Vagina (tissue), 2 donors: Measurements from ENCODE around the gene KANSL1L. TPM values are rescaled to one million over a fixed set of nuclear protein-coding genes. Genes with fewer than 3 reads are reported as not detected.

ENCODE experiments used
- DNase-seq, 2 donors: peaks; one replicate each; pipeline ENCODE4 v3.0.0-alpha.2; 2017; ENCODE audit errors: extremely low spot score in 2 of 2
- H3K27ac ChIP-seq: fragments of 200-600 bp; sonication (generic); one replicate; pipeline ENCODE4 v1.5.1; 2019
- H3K27me3 ChIP-seq: fragments of 200-600 bp; sonication (generic); one replicate; pipeline ENCODE4 v1.5.1; 2019
- H3K36me3 ChIP-seq, 2 donors: fragments of 200-600 bp; sonication (generic); one replicate each; pipeline ENCODE4 v1.5.1; 2017 to 2019
- H3K4me1 ChIP-seq: fragments of 200-600 bp; sonication (generic); one replicate; pipeline ENCODE4 v1.5.1; 2019
- H3K4me3 ChIP-seq, 2 donors: fragments of 200-600 bp; sonication (generic); 1 replicate in 1 of 2; 2 replicates in 1 of 2; pipeline ENCODE4 v1.5.1; 2016 to 2019
- H3K9me3 ChIP-seq: fragments of 200-600 bp; sonication (generic); one replicate; pipeline ENCODE4 v1.5.1; 2019
- POLR2A ChIP-seq, 2 donors: fragments of 450-650 bp; IDR thresholded peaks; one replicate each; pipeline ENCODE4 v1.6.1; 2017; ENCODE audit warnings: antibody characterized with exemption in 2 of 2, mild to moderate bottlenecking in 2 of 2, moderate library complexity in 2 of 2
- POLR2AphosphoS5 ChIP-seq, 2 donors: sonication (generic); formaldehyde crosslinking; IDR thresholded peaks; one replicate each; pipeline ENCODE4 v1.9.0; 2017; ENCODE audit warnings: antibody characterized with exemption in 2 of 2, mild to moderate bottlenecking in 2 of 2, low read depth in 1 of 2; ENCODE audit not compliant: insufficient read depth in 1 of 2
- intact Hi-C: fragments of 100-400 bp; cut with DNase I; formaldehyde crosslinking; loops from one replicate; pipeline ENCODE4 v1.15.1; 2023
- total RNA-seq: library from RNA; depleted of rRNA; stranded (reverse); fragments of >200 nt; gene quantifications from one replicate; pipeline ENCODE4 v1.2.3, GENCODE V29; 2016
- TF ChIP-seq, protein P1 (sequence below), 3 experiments: fragments of 450-650 bp in 2 of 3; fragments of 200-600 bp in 1 of 3; sonication (generic) in 1 of 3; IDR thresholded peaks; one replicate each; pipeline ENCODE4 v1.5.1; 2017 to 2019; ENCODE audit warnings: antibody characterized with exemption in 3 of 3, mild to moderate bottlenecking in 2 of 3, moderate library complexity in 2 of 3

Gene KANSL1L
- total RNA-seq, 1 donor from 2014 or later: 29.7 TPM

DNA sequence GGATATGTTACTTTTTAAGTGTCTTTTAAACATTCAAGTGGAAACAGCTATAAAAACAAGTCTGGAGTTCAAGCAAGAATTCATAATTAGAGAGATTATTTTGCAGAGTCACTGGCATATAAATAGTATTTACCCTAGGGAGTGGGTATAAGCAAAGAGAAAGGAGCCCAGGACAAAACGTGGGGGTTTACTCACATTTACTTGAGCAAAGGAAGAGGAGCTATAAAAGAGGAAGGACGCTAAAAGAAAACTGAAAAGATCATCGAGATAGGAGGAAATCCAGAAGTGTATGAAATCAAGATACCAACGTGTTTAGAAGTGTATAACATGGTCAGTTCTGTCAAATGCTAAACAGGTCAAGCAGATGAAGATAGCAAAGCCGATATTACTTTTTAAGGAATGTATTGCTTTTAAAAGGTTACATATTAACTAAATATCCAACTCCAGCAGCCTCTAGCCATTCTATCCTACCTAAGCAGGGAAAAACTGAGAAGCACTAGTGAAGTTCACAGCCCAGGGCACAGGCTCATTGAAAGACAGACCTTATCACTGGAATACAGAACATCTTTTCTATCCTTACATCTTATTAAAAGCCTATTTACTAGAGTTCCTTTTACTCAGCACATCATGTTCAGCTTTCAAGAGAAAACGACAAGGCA, 8.6 kb downstream of the KANSL1L start:
- TF ChIP-seq POLR2AphosphoS5 (IDR thresholded peaks at IDR 0.05; ENCODE audit: insufficient read depth in 1 of 2, low read depth in 1 of 2) (no peak), POLR2A (IDR thresholded peaks at IDR 0.05) (no peak)
- TF ChIP-seq, protein P1, sequence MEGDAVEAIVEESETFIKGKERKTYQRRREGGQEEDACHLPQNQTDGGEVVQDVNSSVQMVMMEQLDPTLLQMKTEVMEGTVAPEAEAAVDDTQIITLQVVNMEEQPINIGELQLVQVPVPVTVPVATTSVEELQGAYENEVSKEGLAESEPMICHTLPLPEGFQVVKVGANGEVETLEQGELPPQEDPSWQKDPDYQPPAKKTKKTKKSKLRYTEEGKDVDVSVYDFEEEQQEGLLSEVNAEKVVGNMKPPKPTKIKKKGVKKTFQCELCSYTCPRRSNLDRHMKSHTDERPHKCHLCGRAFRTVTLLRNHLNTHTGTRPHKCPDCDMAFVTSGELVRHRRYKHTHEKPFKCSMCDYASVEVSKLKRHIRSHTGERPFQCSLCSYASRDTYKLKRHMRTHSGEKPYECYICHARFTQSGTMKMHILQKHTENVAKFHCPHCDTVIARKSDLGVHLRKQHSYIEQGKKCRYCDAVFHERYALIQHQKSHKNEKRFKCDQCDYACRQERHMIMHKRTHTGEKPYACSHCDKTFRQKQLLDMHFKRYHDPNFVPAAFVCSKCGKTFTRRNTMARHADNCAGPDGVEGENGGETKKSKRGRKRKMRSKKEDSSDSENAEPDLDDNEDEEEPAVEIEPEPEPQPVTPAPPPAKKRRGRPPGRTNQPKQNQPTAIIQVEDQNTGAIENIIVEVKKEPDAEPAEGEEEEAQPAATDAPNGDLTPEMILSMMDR (IDR thresholded peaks at IDR 0.05): no peak
- H3K27ac ChIP-seq: no peak overlapping the region

DNA sequence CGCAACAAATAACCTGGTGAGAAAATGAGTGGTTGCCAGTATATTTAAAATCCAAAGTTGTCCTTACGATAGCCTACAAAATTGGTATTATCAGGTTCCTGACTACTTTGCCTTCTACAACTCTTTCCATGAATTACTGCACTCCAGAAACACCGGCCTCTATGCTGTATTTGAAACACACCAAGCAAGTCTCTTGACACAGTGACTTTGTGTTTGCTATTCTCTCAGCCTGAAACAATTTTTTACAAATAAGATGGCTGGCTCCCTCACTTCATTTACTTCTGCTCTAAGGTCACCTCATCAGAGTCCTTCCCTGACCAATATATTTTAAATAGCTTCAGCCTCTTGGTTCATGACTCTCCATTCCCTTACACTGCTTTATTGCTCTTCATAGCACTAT, 12.2 kb downstream of the KANSL1L start:
- no peak for DNase-seq
- TF ChIP-seq, protein P1 (IDR thresholded peaks at IDR 0.05): no peak
- TF ChIP-seq POLR2AphosphoS5 (IDR thresholded peaks at IDR 0.05; ENCODE audit: insufficient read depth in 1 of 2, low read depth in 1 of 2): no peak
- TF ChIP-seq POLR2A (IDR thresholded peaks at IDR 0.05): no peak
- H3K27ac ChIP-seq: no peak overlapping the region
- intact Hi-C loops: no loop called here
- peaks cover 16% of the 10 kb centered on the region for H3K4me1 ChIP-seq
- no peaks in the 10 kb centered on the region for H3K27me3 ChIP-seq
- no peak overlapping the region for H3K4me3 ChIP-seq
- H3K9me3 ChIP-seq: no peaks in the 10 kb centered on the region
- peaks cover 0 to 6% of the 10 kb centered on the region in 2 donors for H3K36me3 ChIP-seq

More for the DNA sequence above, 8.6 kb downstream of the KANSL1L start:
- Histone ChIP-seq H3K9me3 (no peaks in the 10 kb centered on the region), H3K4me3 (no peak overlapping the region), H3K27me3 (no peaks in the 10 kb centered on the region), H3K4me1 (peaks cover 36% of the 10 kb centered on the region), H3K36me3 (no peaks in the 10 kb centered on the region)
- DNase-seq: no peak
- intact Hi-C loops: no loop called here

DNA sequence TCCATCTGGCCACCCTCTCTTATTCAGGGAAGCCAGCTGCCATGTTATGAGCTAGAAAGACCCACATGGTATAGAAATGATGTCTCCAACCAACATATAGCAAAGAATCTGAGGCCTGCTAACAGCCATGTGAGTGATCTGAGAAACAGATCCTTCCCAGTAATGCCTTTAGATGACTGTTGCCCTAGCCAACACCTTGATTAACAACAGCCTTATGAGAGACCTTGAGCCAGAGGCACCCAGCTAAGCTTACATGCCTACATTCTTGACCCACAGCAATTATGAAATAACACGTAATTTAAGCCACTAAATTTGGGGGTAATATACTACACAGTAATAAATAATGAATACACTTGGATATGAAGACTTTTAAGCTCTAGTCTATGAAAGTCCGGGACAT, 13.0 kb downstream of the KANSL1L start:
- TF ChIP-seq POLR2AphosphoS5 (IDR thresholded peaks at IDR 0.05; ENCODE audit: insufficient read depth in 1 of 2, low read depth in 1 of 2) (no peak), POLR2A (IDR thresholded peaks at IDR 0.05) (no peak)
- TF ChIP-seq, protein P1 (IDR thresholded peaks at IDR 0.05): no peak
- no peak for DNase-seq
- H3K27ac ChIP-seq: no peak overlapping the region
- no peaks in the 10 kb centered on the region for H3K9me3 ChIP-seq
- H3K4me3 ChIP-seq: no peak overlapping the region
- H3K4me1 ChIP-seq: peaks cover 14% of the 10 kb centered on the region
- peaks cover 0 to 14% of the 10 kb centered on the region in 2 donors for H3K36me3 ChIP-seq
- H3K27me3 ChIP-seq: no peaks in the 10 kb centered on the region
- intact Hi-C loops: no loop called here

DNA sequence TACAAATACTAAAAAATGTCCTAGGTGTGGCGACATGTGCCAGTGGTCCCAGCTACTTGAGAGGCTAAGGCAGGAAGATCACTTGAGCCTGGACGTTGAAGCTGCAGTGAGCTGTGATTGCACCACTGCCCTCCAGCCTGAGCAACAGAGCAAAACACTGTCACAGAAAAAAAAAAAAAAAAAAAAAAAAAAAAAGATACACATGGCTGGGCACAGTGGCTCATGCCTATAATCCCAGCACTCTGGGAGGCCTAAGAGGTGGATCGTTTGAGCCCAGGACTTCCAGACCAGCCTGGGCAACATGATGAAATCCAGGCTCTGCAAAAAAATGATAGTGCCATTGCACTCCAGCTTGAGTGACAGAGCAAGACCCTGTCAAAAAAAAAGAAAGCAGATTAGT, 13.7 kb downstream of the KANSL1L start:
- Histone ChIP-seq H3K27ac (no peak overlapping the region), H3K4me1 (peaks cover 9% of the 10 kb centered on the region), H3K9me3 (no peaks in the 10 kb centered on the region), H3K36me3 (peaks cover 0 to 14% of the 10 kb centered on the region in 2 donors), H3K4me3 (no peak overlapping the region), H3K27me3 (no peaks in the 10 kb centered on the region)
- TF ChIP-seq POLR2AphosphoS5 (IDR thresholded peaks at IDR 0.05; ENCODE audit: insufficient read depth in 1 of 2, low read depth in 1 of 2) (no peak), POLR2A (IDR thresholded peaks at IDR 0.05) (no peak)
- TF ChIP-seq, protein P1 (IDR thresholded peaks at IDR 0.05): no peak
- no peak for DNase-seq
- intact Hi-C loops: no loop called here

DNA sequence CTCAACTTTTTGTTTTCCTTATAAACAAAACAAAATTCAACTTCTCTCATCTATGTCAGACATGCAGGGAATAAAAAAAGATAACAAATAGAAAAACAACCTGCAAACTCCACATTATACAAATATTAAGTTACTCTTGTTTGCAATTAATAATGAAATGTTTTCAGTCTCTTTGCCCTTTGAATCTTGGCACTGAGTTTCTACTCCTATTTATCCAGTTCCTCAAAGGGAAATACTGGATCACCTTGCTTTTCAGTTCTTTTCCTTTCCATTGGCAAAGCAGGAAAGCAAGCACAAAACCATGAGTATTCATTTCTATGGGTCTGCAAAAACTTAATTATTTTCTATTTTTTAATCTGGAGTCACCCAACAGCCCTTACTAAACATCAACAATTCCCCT, 23.6 kb downstream of the KANSL1L start:
- intact Hi-C loops: no loop called here
- peaks cover 9% of the 10 kb centered on the region for H3K4me1 ChIP-seq
- no peak for DNase-seq
- no peak overlapping the region for H3K4me3 ChIP-seq
- H3K27me3 ChIP-seq: no peaks in the 10 kb centered on the region
- TF ChIP-seq POLR2AphosphoS5 (IDR thresholded peaks at IDR 0.05; ENCODE audit: insufficient read depth in 1 of 2, low read depth in 1 of 2) (no peak), POLR2A (IDR thresholded peaks at IDR 0.05) (no peak)
- TF ChIP-seq, protein P1 (IDR thresholded peaks at IDR 0.05): no peak
- H3K9me3 ChIP-seq: no peaks in the 10 kb centered on the region
- H3K27ac ChIP-seq: no peak overlapping the region
- peaks cover 0 to 34% of the 10 kb centered on the region in 2 donors for H3K36me3 ChIP-seq
